Stimulated activated CD8-positive, alpha-beta memory T cell treated with anti-CD3 and anti-CD28 coated beads, Interleukin-7, amount 100 ng/mL, for 4 hours (primary cell): ENCODE measurements around the gene RNF223.
"Not testable (repeated sequence)": the region's sequence is repeated elsewhere in the genome, so short reads cannot be mapped to it uniquely, and the experiment has no call there.

Experiments used
- DNase-seq, 2 donors: peaks; one replicate each; pipeline ENCODE4 v3.0.0-alpha.2; 2020; ENCODE audit warnings: low read depth in 2 of 2

The RNF223 gene

DNA sequence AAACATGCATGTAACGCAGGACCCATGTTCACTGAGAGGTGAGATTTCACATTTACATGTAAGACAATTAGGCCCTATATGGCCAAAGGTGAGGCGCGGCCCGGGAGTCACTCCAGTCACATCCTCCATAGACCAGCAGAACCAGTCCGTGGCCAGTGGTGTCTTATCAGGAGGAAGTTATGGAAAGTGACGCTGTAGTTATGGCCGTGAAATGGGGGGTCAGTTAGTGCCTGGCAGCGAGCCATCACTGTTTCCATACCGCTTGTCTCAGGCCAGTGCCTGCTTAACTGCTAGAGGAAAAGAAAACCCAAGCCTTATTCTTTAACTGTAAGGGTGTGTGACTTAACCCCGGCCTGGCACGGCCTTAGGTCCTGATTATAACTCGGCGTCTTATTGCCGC, 35.6 kb upstream of the RNF223 start:
- DNase-seq = no peak

DNA sequence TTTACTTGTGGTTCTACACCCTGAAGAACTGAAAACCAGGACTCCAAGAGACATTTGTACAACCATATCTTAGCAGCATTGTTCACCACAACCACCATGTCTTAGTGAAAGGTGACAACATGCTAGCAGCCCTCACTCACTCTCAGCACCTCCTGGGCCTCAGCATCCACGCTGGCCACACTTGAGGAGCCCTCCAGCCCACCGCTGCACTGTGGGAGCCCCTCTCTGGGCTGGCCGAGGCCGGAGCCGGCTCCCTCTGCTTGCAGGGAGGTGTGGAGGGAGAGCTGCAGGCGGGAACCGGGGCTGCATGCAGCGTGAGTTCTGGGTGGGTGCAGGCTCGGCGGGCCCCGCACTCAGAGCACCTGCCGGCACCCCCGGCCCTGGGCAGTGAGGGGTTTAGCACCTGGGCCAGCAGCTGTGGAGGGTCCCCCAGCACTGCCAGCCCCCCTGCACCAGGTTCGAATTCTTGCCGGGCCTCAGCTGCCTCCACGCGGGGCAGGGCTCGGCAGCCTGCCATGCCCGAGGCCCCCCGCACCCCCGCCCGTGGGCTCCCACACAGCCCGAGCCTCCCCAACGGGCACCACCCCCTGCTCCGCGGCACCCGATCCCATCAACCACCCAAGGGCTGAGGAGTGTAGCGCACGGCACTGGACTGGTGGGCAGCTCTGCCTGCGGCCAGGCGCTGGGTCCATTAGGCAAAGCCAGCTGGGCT, 32.6 kb upstream of the RNF223 start:
- DNase-seq = no peak

DNA sequence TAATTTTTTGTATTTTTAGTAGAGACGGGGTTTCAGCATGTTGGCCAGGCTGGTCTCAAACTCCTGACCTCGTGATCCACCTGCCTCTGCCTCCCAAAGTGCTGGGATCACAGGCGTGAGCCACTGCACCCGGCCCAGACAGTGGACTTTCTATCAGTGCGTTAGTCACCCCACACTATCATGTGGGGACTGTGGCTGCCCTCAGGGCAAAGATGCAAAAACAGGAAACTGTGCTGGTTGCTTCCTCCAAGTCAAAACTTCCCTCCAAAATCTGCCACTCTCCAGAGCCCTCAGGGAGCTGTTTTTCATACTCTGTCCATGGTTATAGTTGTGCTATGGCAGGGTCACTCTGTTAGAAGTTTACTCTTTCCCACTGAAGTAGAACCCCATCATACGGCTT, 30.0 kb upstream of the RNF223 start:
- not testable (repeated sequence) for DNase-seq

DNA sequence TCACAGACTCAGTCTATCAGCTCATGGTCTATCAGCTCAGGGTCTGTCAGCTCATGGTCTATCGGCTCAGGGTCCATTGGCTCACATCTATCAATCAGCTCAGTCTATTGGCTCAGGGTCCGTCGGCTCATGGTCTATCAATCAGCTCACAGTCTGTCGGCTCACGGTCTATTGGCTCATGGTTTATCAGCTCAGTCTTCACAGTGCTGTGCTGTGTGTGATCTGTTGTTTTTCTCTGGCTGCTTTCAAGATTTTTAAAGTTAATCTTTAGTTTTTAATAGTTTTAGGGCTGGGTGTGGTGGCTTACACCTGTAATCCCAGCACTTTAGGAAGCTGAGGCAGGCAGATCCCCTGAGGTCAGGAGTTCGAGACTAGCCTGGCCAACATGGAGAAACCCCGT, 27.4 kb upstream of the RNF223 start:
- DNase-seq = no peak

DNA sequence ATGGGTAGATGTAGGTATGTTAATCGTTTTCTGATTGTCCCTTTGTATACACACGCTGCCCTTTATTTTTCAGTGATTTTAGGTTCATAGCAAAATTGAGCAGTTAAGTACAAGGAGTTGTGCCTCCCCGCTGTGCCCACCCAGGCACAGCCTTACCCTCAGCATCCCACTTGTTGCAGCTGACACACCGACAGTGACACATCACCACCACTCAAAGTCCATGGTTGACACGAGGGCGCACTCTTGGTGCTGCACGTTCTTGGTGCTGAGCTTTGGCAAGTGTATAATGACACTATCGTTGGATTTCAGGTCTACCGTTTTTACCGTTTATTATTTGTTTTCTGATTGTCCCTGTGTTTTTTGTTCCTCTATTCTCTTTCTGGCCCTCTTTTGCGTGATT, 26.2 kb upstream of the RNF223 start:
- no peak for DNase-seq

DNA sequence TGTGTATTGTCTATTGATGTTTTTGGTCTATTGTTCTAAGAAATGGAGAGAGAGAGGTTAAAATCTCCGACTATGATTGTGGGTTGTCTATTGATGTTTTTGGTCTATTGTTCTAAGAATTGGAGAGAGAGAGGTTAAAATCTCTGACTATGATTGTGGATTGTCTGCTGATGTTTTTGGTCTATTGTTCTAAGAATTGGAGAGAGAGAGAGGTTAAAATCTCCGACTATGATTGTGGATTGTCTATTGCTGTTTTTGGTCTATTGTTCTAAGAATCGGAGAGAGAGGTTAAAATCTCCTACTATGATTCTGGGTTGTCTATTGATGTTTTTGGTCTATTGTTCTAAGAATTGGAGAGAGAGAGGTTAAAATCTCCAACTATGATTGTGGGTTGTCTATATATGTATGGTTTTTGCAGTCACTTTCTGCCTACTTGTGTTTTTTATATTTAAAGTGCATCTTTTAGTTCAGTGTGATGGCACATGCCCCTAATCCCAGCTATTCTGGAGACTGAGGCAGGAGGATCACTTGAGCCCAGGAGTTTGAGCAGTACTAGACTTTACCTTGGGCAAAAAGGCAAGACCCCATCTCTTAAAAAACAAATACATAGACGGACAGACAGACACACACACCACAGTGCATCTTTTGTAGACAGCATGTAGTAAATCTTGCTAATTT, 25.5 kb upstream of the RNF223 start:
- DNase-seq = no peak

DNA sequence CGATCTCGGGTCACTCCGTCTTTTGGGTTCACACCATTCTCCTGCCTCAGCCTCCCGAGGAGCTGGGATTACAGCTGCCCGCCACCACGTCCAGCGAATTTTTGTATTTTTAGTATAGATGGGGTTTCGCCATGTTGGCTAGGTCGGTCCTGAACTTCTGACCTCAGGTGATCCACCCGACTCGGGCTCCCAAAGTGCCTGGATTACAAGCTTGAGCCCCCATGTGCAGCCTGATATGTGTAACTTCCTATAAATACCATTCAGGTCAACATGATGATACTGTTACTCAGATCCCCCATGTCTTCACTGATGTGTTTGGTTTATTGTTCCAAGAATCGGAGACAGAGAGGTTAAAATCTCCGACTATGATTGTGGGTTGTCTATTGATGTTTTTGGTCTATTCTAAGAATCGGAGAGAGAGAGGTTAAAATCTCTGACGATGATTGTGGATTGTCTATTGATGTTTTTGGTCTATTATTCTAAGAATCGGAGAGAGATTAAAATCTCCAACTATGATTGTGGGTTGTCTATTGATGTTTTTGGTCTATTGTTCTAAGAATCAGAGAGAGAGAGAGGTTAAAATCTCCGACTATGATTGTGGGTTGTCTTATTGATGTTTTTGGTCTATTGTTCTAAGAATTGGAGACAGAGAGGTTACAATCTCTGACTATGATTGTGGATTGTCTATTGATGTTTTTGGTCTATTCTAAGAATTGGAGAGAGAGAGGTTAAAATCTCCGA, 24.7 kb upstream of the RNF223 start:
- DNase-seq = no peak

DNA sequence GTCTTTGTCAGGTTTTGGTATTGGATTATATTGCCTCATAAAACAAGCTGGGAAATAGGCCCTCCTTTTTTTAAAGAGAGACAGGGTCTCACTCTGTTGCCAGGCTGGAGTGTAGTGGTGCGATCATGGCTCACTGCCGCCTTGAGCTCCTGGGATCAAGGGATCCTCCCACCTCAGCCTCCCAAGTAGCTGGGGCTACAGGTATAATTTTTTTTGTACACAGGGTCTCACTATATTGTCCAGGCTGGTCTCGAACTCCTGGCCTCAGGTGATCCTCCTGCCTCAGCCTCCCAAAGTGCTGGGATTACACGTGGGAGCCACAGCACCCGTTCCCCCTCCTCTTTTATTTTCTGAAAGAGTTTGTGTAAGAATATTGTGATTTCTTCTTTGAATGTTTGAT, 22.0 kb upstream of the RNF223 start:
- not testable (repeated sequence) for DNase-seq

DNA sequence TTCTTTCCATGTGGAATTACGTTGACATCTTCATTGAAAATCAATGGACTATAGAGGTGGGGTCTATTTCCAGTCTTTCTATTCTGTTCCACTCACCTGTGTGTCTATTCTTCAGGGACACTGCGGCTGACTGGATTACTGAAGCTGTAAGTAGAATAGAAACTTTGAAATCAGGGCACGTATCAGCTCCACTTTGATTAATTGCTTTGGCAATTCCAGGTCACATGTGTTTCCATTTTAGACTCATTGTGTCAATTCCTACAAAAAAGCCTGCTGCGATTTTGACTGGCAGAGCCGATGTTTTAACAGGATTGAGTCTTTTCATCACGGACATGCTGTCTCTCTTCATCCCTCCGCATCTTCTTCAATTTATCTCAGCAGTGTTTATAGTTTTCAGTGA, 20.9 kb upstream of the RNF223 start:
- DNase-seq = no peak

DNA sequence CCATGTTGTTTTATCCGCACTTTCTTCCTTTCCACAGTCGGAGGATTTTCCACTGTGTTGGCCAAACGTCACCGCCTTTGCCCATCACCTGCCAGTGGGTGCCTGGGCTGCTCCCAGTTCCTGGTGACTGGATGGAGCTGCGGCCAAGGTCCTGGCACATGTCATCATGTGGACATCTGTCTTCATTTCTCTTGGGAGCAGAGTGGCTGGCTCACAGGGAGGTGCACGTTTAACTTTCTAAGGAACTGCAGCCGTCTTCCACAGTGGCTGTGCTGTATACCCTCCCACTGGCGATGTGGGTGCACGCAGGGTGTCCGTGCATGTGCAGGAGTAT, 19.5 kb upstream of the RNF223 start:
- DNase-seq = no peak

DNA sequence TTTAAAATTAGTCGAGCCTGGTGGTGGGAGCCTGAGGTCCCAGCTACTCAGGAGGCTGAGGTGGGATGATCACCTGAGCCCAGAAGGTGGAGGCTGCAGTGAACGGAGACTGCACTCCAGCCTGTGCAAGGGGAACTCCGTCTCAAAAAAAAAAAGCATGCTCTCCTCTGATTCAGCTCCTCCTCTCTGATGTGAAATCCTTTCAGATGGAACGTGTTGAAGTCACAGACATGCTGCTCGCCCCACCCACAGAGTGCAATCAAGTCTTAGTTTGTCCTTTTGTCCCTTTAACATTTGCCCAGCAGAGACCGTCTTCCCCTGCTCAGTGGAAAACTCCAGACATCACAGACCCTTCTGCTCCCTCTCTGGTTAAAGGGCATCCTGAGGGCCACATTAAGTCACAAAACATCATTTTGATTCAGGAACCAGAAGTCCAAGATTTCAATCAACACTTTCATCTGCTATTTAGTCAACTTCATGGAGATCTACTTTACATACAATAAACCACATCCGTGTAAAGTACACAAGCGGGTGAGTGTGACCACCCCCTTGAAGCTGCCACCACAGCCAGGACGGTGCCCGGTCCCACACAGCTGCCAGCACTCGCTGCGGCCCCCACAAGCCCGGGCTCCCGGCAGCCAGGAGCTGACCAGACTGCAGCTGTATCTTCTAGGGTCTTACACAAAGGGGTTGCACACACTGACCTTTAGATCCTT, 18.9 kb upstream of the RNF223 start:
- DNase-seq = no peak

DNA sequence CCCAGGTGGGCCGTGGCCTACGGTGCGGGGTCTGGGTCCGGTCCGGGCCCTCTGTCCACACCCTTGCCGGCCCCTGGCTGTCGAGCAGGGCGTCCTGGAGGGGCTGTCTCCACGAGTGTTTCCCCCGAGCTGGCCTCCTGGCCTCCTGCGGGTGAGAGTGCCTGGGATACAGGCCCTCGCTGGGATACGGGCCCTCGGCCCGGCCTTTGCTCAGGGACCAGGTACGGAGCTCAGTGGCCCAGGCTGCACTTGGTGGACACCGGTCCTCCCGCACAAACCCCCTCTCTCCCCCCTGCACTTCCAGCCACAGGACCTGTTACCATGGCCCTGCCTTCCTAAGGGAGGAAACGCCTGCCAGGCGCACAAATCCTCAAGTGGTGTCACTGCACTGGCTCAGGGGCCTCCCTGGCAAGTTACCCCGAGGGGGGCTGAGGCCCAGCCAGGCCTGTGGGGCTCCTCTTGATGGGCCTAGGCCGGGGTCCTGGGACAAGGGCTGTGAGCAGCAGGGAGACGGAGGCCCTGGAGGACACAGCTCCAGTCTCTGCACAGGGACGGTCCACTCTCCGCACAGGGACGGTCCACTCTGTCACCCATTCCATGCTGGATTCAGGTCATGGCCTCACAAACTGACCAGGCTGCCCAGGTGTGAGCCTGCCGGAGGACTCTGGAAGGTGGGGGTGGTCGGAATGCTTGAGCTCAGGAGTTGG, 18.2 kb upstream of the RNF223 start:
- DNase-seq = no peak

DNA sequence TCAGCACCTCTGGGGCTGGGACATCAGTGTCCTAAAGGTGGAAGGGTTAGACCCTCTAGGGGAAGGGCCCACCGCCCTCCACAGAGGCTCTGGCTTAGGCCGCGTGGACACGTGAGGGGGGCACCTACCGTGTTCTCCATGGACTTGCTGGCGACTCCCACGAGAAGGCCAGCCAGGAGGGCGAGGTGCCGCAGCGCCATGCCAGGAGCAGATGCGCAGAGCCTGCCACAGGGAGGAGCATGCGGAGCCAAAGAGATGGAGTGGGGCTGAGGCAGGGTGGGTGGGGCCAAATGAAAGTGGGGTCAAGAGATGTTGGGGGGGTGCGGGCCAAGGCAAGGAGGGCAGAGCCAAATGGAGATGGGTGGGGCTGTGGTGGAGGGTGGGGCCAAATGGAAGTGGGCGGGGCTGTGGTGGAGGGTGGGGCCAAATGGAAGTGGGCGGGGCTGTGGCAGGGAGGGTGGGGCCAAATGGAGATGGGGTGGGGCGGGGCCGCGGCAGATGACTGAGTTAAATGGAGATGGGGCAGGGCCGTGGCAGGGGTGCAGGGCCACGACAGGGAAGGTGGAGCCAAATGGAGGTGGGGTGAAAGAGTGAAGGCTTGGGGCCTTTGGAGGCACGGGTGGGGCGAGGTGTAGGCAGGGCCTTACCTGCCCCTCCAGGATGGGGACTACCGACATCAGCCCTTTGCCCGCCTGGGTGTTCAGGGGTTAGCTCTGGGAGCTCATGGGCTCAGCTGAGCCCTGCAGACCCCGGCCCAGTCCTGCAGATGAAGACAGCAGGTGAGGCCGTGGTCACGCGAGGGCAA, 17.4 kb upstream of the RNF223 start:
- no peak for DNase-seq

DNA sequence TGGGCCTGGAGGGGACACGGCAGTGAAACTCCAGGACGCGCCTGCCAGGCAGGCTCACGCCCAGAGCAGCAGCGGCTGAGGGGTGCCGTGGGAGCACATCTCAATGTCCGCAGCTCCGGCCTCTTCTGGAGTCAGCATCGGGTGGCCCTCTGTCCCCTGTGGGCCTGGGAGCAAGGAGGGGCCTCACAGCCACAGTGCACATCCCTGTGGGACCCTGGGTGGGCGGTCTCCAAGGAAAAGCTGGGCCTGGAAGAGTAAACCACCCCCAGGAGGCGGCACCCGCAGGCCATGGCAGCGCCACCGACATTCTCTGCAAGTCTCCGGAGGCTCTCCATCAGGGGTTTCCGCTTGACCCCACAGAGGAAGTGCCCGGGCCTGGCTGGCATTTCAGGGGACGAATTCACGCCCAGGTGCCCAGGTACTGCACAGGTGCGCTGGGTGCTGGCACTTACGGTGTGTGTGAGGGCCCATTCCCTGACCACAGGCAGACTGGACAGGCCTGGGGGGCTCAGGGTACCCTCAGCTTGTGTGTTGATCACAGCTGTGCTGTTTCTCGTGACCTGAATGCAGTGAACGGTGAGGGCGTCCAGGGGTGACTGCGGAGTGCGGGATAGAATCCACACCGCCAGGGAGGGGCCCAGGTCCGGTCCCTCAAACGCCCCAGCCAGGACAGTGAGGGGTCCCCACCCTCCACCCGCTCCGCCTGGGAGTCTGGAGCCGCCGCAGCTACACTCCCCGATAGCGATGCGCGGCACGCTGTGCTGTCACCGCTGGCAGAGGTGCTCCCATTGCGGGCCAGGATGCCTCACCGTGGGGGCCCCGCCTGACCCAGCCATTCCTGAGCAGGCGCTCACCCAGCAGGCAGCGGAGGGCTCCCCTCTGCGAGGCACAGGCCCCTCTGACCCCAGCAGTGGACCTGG, 16.6 kb upstream of the RNF223 start:
- no peak for DNase-seq

DNA sequence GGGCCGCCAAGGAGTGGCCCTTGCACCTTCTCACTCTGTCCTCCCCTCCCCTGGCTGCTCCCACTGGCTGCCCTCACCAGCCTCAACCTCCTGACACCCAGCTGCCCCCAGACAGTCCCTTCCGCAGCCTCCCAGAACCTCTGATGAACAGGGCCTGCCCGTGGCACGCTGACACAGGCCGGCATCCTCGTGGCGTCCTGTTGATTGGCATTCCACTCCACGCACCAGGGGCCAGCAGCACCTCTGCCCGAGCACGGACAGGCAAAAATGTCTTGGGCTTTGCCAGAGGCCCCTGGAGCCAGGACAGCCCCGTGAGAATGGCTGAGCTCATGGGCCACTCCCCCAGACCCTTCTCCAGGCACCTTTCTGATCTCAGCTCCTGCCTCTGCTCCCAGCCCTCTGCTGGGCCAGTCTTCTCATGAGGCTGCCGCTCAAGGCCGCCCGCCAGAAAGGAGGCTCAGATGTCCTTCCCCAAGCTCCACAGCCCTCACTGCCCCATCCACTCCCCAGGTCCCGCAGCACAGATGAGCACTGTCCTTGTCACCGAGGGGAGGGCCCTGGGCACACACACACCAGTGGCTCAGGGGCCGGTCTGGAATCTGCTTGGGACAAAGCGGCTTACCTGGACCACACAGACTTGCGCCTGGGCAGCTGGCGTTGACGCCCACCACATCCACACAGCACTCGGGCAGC, 15.8 kb upstream of the RNF223 start:
- DNase-seq = no peak

DNA sequence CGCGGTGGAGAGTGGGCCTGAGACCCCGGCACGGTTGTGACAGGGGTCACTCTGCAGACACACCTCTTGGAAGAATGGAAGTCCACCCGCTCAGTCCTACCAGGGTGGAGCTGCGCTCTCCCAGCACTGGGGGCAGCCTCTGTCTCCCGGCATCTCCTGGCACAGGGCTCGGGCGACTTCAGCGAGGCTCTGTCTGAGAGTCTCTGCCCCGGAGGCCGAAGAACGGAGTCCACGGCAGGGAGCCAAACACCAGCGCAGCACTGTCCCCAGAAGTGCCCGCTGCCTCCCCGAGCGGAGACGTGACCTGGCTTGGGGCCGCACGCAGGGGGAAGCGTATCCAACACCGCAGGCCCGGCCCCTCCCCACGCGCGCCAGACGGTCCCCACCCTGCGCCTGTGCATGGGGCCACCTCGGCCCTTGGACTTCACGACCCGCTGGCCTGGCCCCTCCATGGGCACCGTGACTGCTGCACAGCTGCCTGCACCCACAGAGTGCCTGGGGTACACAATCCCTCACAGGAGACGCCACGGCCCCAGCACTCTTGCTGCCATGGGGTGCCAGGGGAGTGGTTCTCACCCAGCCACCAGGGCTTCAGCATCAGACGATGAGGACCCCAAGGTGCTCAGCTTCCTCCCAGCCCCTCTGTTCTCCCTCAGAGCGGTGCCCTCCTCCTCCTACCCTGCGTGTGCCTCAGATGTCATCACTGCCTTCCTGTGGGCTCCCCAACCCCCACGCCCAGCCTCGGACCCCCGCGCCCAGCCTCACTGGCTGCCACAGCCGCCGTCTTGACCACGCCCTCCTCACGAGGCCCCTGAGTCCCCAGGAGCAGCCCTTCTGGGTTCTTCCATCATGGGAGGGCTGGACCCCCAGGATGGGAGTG, 14.9 kb upstream of the RNF223 start:
- no peak for DNase-seq

DNA sequence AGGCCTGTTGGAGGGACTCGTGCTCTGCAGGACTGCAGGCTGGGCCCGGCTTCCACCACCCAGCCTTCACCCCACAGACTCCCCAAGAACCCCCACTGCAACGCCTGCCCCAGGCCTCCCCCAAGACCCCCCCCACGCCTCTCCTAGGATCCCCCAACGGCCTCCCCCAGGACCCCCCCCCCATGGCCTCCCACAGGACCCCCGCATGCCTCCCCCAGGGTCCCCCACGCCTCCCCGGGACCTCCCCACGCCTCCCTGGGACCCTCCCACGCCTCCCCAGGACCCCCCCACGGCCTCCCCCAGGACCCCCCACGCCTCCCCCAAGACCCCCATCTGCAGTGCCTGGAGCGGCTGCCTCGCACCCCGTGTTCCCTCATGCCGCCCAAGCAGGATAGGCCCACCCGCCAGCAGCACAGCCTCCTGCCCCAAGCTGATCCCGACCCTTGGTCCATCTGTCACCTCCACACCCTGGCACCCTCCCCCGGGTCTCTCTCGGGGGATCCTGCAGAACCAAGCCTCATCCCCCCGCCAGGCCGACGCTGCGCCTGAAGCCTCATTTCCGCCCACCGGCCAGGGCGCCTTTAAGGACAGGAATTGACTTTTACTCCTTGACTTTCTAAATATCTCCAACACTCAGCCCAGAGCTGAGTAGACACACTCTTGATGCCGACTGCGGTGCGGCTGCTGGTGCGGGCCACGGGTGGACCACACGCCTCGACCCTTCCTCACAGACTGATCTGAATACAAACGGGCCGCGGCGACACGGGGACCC, 14.1 kb upstream of the RNF223 start:
- DNase-seq = no peak
